ENCODE results near the gene DNAJA4.

Gene DNAJA4

GRCh38 chr15:78264304-78265136 is at the start of gene DNAJA4:
DNAJA4 (plus strand) TSS chr15:78264562; CDS start chr15:78264764, 202 bp downstream.
- in situ Hi-C loops (cut with HindIII; ENCODE audit: low sequenced_read_pairs): no loop called here
- DNase-seq (ENCODE audit: low read depth): no peak
- peak within 1 kb of the TSS; percentile 42 for H3K4me3 ChIP-seq (ENCODE audit: low read depth, low read length)
- no peak for TF ChIP-seq CTCF (IDR thresholded peaks at IDR 0.05; ENCODE audit: low read depth, low read length, missing control alignments)

- DNase-seq (ENCODE audit: low read depth): no peak
- H3K4me3 ChIP-seq (ENCODE audit: low read depth, low read length): no peak overlapping the region
- in situ Hi-C loops (cut with HindIII; ENCODE audit: low sequenced_read_pairs): no loop called here
- no peak for TF ChIP-seq CTCF (IDR thresholded peaks at IDR 0.05; ENCODE audit: low read depth, low read length, missing control alignments)
These were observed 47.9 kb upstream of the DNAJA4 start for GRCh38 chr15:78216276-78217104.

- in situ Hi-C loops (cut with HindIII; ENCODE audit: low sequenced_read_pairs): no loop called here
- H3K4me3 ChIP-seq (ENCODE audit: low read depth, low read length): no peak overlapping the region
- no peak for TF ChIP-seq CTCF (IDR thresholded peaks at IDR 0.05; ENCODE audit: low read depth, low read length, missing control alignments)
- no peak for DNase-seq (ENCODE audit: low read depth)
These were observed 43.6 kb upstream of the DNAJA4 start for GRCh38 chr15:78220713-78221112.

GRCh38 chr15:78222745-78223395 is 41.5 kb upstream of the DNAJA4 start:
- in situ Hi-C loops (cut with HindIII; ENCODE audit: low sequenced_read_pairs): no loop called here
- H3K4me3 ChIP-seq (ENCODE audit: low read depth, low read length): no peak overlapping the region
- no peak for TF ChIP-seq CTCF (IDR thresholded peaks at IDR 0.05; ENCODE audit: low read depth, low read length, missing control alignments)
- DNase-seq (ENCODE audit: low read depth): no peak

GRCh38 chr15:78223396-78224022 is 40.9 kb upstream of the DNAJA4 start:
- TF ChIP-seq CTCF (IDR thresholded peaks at IDR 0.05; ENCODE audit: low read depth, low read length, missing control alignments): no peak
- H3K4me3 ChIP-seq (ENCODE audit: low read depth, low read length): no peak overlapping the region
- in situ Hi-C loops (cut with HindIII; ENCODE audit: low sequenced_read_pairs): no loop called here
- DNase-seq (ENCODE audit: low read depth): no peak

- DNase-seq (ENCODE audit: low read depth): no peak
- H3K4me3 ChIP-seq (ENCODE audit: low read depth, low read length): no peak overlapping the region
- in situ Hi-C loops (cut with HindIII; ENCODE audit: low sequenced_read_pairs): no loop called here
- TF ChIP-seq CTCF (IDR thresholded peaks at IDR 0.05; ENCODE audit: low read depth, low read length, missing control alignments): no peak
These were observed 40.3 kb upstream of the DNAJA4 start for GRCh38 chr15:78224023-78224411.

Measured in astrocyte of the cerebellum (primary cell).